Endothelial cell (in vitro differentiated cells): Measurements from ENCODE around the gene TMED6. TPM values are rescaled to one million over a fixed set of nuclear protein-coding genes. Genes with fewer than 3 reads are reported as not detected.
A peak's percentile ranks its signal among the peaks of the same experiment; 100 is the strongest.

ENCODE experiments used
- DNase-seq: peaks from one replicate; pipeline ENCODE4 v3.0.0; 2021; ENCODE audit warnings: low spot score
- H3K27ac Mint-ChIP-seq: one replicate; pipeline ENCODE4 v1.8.0; 2021; ENCODE audit warnings: mixed read lengths, inconsistent platforms; ENCODE audit not compliant: unreplicated experiment
- H3K27me3 Mint-ChIP-seq: one replicate; pipeline ENCODE4 v1.8.0; 2021; ENCODE audit warnings: mild to moderate bottlenecking, moderate library complexity, mixed read lengths, inconsistent platforms; ENCODE audit not compliant: unreplicated experiment
- H3K36me3 Mint-ChIP-seq: one replicate; pipeline ENCODE4 v1.8.0; 2021; ENCODE audit warnings: mild to moderate bottlenecking, low read depth, mixed read lengths, inconsistent platforms; ENCODE audit not compliant: unreplicated experiment
- H3K4me1 Mint-ChIP-seq: one replicate; pipeline ENCODE4 v1.8.0; 2021; ENCODE audit warnings: mild to moderate bottlenecking, mixed read lengths, inconsistent platforms; ENCODE audit not compliant: unreplicated experiment
- H3K4me3 Mint-ChIP-seq: one replicate; pipeline ENCODE4 v1.8.0; 2021; ENCODE audit warnings: mild to moderate bottlenecking, mixed read lengths, inconsistent platforms; ENCODE audit not compliant: unreplicated experiment
- H3K9me3 Mint-ChIP-seq: one replicate; pipeline ENCODE4 v1.8.0; 2021; ENCODE audit warnings: mixed read lengths, inconsistent platforms; ENCODE audit not compliant: unreplicated experiment
- CTCF ChIP-seq: fragments of 200-600 bp; sonication (generic); IDR thresholded peaks from one replicate; pipeline ENCODE4 v1.5.0; 2021; ENCODE audit warnings: antibody characterized with exemption; ENCODE audit not compliant: unreplicated experiment
- total RNA-seq: library from RNA; stranded (reverse); fragmentation: NEBNext Ultra II Directional; extraction: Animal tissue kit (Norgen Biotek cat#: 25700); gene quantifications from one replicate; pipeline ENCODE4 v1.2.1, GENCODE V29; 2021; ENCODE audit not compliant: unreplicated experiment

TMED6 gene
- total RNA-seq, 1 donor from 2014 or later, result 1.2 TPM

- no peak for DNase-seq
- Mint-ChIP-seq H3K9me3 (no peaks in the 10 kb centered on the region), H3K4me3 (no peak overlapping the region), H3K36me3 (peaks cover 13% of the 10 kb centered on the region), H3K27me3 (peaks cover 5% of the 10 kb centered on the region), H3K4me1 (peaks cover 31% of the 10 kb centered on the region), H3K27ac (no peak overlapping the region)
- TF ChIP-seq CTCF, result no peak
Measured at GRCh38 chr16:69307856-69308255, 43.7 kb downstream of the TMED6 start.

GRCh38 chr16:69307091-69307490 lies 44.5 kb downstream of the TMED6 start:
- TF ChIP-seq CTCF, result no peak
- Mint-ChIP-seq H3K27me3 (peaks cover 7% of the 10 kb centered on the region), H3K27ac (no peak overlapping the region), H3K9me3 (no peaks in the 10 kb centered on the region), H3K36me3 (peaks cover 15% of the 10 kb centered on the region), H3K4me3 (no peak overlapping the region), H3K4me1 (peaks cover 32% of the 10 kb centered on the region)
- DNase-seq, result no peak

- H3K27me3 Mint-ChIP-seq, result peaks cover 4% of the 10 kb centered on the region
- no peak for DNase-seq
- TF ChIP-seq CTCF, result no peak
- no peak overlapping the region for H3K27ac Mint-ChIP-seq
- peaks cover 11% of the 10 kb centered on the region for H3K36me3 Mint-ChIP-seq
- H3K9me3 Mint-ChIP-seq, result no peaks in the 10 kb centered on the region
- H3K4me3 Mint-ChIP-seq, result peak overlapping the region; percentile 31
- peaks cover 39% of the 10 kb centered on the region for H3K4me1 Mint-ChIP-seq
Measured at GRCh38 chr16:69306031-69306430, 45.6 kb downstream of the TMED6 start.

- peaks cover 34% of the 10 kb centered on the region for H3K4me1 Mint-ChIP-seq
- H3K9me3 Mint-ChIP-seq, result no peaks in the 10 kb centered on the region
- H3K36me3 Mint-ChIP-seq, result peaks cover 12% of the 10 kb centered on the region
- peaks cover 2% of the 10 kb centered on the region for H3K27me3 Mint-ChIP-seq
- peak overlapping the region; percentile 83 for H3K27ac Mint-ChIP-seq
- DNase-seq, result no peak
- no peak for TF ChIP-seq CTCF
- peak overlapping the region; percentile 73 for H3K4me3 Mint-ChIP-seq
Measured at GRCh38 chr16:69302301-69302700, 49.3 kb downstream of the TMED6 start.

GRCh38 chr16:69301861-69302260 lies 49.7 kb downstream of the TMED6 start:
- Mint-ChIP-seq H3K27me3 (peaks cover 2% of the 10 kb centered on the region), H3K36me3 (peaks cover 12% of the 10 kb centered on the region), H3K27ac (peak overlapping the region; percentile 93), H3K4me1 (peaks cover 34% of the 10 kb centered on the region), H3K9me3 (no peaks in the 10 kb centered on the region), H3K4me3 (no peak overlapping the region)
- no peak for DNase-seq
- no peak for TF ChIP-seq CTCF
